Measurements from ENCODE around the gene ACSF2. TPM values are rescaled to one million over a fixed set of nuclear protein-coding genes. Genes with fewer than 3 reads are reported as not detected.

ACSF2 gene
- total RNA-seq, 1 experiment from 2014 or later: 12.2 TPM

DNA sequence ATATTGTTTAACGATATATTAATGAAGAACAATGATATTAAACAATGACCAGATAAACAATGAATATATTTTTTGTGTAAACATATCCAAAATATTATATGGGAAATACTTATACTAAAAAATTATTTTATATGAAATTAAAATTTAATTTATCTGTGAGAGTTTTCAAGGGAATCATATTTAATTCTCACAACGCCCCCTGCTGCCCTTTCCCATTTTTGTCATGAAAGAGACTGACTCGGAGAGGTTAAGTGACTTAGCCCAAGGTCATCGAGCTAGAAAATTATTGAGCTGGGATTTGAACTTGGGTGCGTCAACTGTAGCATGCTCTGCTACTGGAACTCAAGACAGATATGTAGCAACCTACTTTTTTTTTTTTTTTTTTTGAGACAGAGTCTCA, 75.0 kb downstream of the ACSF2 start:
- no peak overlapping the region for H2BK5ac ChIP-seq (ENCODE audit: insufficient read length, low read length)
- Mint-ChIP-seq H3K27me3 (ENCODE audit: low read depth) (peaks cover 9% of the 10 kb centered on the region; the same call in 1 of the 2 replicates), H3K27ac (no peak overlapping the region), H3K4me1 (peaks cover 8% of the 10 kb centered on the region in 2 experiments), H3K9me3 (no peaks in the 10 kb centered on the region), H3K36me3 (ENCODE audit: insufficient read depth in 1 of 3, low read depth in 3 of 3) (no peaks in the 10 kb centered on the region), H3K4me3 (no peak overlapping the region)
- H4K8ac ChIP-seq (replicated peaks; ENCODE audit: insufficient read length, low read depth, low read length): no peak overlapping the region
- H2BK12ac ChIP-seq (ENCODE audit: insufficient read length, low read depth, low read length): no peak overlapping the region
- H4K20me1 ChIP-seq (ENCODE audit: control insufficient read depth, insufficient read depth, insufficient read length): no peaks in the 10 kb centered on the region
- no peak overlapping the region for H2BK15ac ChIP-seq (ENCODE audit: low read depth, low read length)
- no peak overlapping the region for H2BK20ac ChIP-seq (ENCODE audit: low read depth, low read length, poor library complexity, severe bottlenecking)
- H3K23ac ChIP-seq (ENCODE audit: insufficient read length, low read depth, low read length): no peak overlapping the region
- H3T11ph ChIP-seq (ENCODE audit: low read length): no peak overlapping the region
- no peaks in the 10 kb centered on the region for H3K23me2 ChIP-seq (ENCODE audit: insufficient read length, low read depth, low read length, poor library complexity, severe bottlenecking)
- no peaks in the 10 kb centered on the region; the same call in 1 of the 2 replicates for H3K27me3 ChIP-seq (ENCODE audit: insufficient read depth, low read length)
- no peaks in the 10 kb centered on the region for H3K79me1 ChIP-seq (ENCODE audit: insufficient read depth, low read depth, low read length, poor library complexity, severe bottlenecking)
- H3K79me2 ChIP-seq (ENCODE audit: insufficient read depth, low read length): no peaks in the 10 kb centered on the region
- H4K5ac ChIP-seq (ENCODE audit: insufficient read length, low read depth, low read length): no peak overlapping the region
- no peak overlapping the region for H2AFZ ChIP-seq (ENCODE audit: low read length)
- no peak for DNase-seq
- H3K4me1 ChIP-seq (ENCODE audit: insufficient read depth, low read length): peaks cover 3% of the 10 kb centered on the region; the same call in 1 of the 2 replicates
- H3K14ac ChIP-seq (ENCODE audit: insufficient read depth, low read length): no peak overlapping the region
- H3K4me2 ChIP-seq (ENCODE audit: insufficient read depth, insufficient read length, low read length): no peak overlapping the region
- H3K18ac ChIP-seq (ENCODE audit: insufficient read length, low read depth, low read length): no peak overlapping the region
- 89% methylated on average over 1 of the region's 5 CpGs for WGBS (ENCODE audit: extremely low coverage, insufficient read length, low lambda C conversion rate)
- no peaks in the 10 kb centered on the region for H3K9me3 ChIP-seq (ENCODE audit: control insufficient read depth, low read depth, low read length)
- no peak overlapping the region for H2BK120ac ChIP-seq (ENCODE audit: low read depth, low read length, poor library complexity, severe bottlenecking)
- TF ChIP-seq, protein P1, sequence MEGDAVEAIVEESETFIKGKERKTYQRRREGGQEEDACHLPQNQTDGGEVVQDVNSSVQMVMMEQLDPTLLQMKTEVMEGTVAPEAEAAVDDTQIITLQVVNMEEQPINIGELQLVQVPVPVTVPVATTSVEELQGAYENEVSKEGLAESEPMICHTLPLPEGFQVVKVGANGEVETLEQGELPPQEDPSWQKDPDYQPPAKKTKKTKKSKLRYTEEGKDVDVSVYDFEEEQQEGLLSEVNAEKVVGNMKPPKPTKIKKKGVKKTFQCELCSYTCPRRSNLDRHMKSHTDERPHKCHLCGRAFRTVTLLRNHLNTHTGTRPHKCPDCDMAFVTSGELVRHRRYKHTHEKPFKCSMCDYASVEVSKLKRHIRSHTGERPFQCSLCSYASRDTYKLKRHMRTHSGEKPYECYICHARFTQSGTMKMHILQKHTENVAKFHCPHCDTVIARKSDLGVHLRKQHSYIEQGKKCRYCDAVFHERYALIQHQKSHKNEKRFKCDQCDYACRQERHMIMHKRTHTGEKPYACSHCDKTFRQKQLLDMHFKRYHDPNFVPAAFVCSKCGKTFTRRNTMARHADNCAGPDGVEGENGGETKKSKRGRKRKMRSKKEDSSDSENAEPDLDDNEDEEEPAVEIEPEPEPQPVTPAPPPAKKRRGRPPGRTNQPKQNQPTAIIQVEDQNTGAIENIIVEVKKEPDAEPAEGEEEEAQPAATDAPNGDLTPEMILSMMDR (conservative IDR thresholded peaks at IDR 0.05): peak; percentile 69
- H3K9ac ChIP-seq (ENCODE audit: extremely low read depth, insufficient read length, low read length): no peak overlapping the region
- no peak overlapping the region for H3K56ac ChIP-seq (ENCODE audit: insufficient read length, low read depth, low read length)
- no peak overlapping the region for H3K27ac ChIP-seq (ENCODE audit: insufficient read length, low read depth, low read length)
- no peak overlapping the region for H4K91ac ChIP-seq (ENCODE audit: insufficient read length, low read depth, low read length)
- no peak overlapping the region for H2AK5ac ChIP-seq (ENCODE audit: insufficient read length, low read length)
- no peak overlapping the region for H3K4ac ChIP-seq (ENCODE audit: low read depth, low read length)
